AG10803 (cell line): ENCODE results near the gene SIN3B.
"Not testable (repeated sequence)": the region's sequence is repeated elsewhere in the genome, so short reads cannot be mapped to it uniquely, and the experiment has no call there.

ENCODE experiments used
- DNase-seq: peaks from one replicate; pipeline ENCODE4 v3.0.0; 2010; ENCODE audit warnings: low read depth
- H3K4me3 ChIP-seq: 2 replicates; pipeline ENCODE4 v1.5.1; 2011; ENCODE audit warnings: mild to moderate bottlenecking, low read length, control low read depth
- CTCF ChIP-seq: conservative IDR thresholded peaks from 2 replicates; pipeline ENCODE4 v1.5.1; 2011; ENCODE audit warnings: mild to moderate bottlenecking, low read length, control low read depth, inconsistent platforms

SIN3B gene

GRCh38 chr19:16791942-16792341, 37.3 kb upstream of the SIN3B start:
- DNase-seq = no peak
- no peak overlapping the region for H3K4me3 ChIP-seq
- no peak for TF ChIP-seq CTCF

- DNase-seq = no peak
- no peak overlapping the region for H3K4me3 ChIP-seq
- no peak for TF ChIP-seq CTCF
These were observed 34.4 kb upstream of the SIN3B start for GRCh38 chr19:16794456-16795441.

- H3K4me3 ChIP-seq = no peak overlapping the region
- no peak for DNase-seq
- TF ChIP-seq CTCF = no peak
These were observed 33.5 kb upstream of the SIN3B start for GRCh38 chr19:16795731-16796130.

GRCh38 chr19:16797876-16798275, 31.3 kb upstream of the SIN3B start:
- H3K4me3 ChIP-seq = no peak overlapping the region
- DNase-seq = no peak
- TF ChIP-seq CTCF = no peak

- H3K4me3 ChIP-seq, DNase-seq: not testable (repeated sequence)
These were observed 30.9 kb upstream of the SIN3B start for GRCh38 chr19:16798326-16798725.

GRCh38 chr19:16799740-16800139, 29.5 kb upstream of the SIN3B start:
- no peak for TF ChIP-seq CTCF
- H3K4me3 ChIP-seq = no peak overlapping the region
- no peak for DNase-seq

GRCh38 chr19:16801600-16802013, 27.6 kb upstream of the SIN3B start:
- peak; percentile 53 for DNase-seq
- H3K4me3 ChIP-seq = no peak overlapping the region
- TF ChIP-seq CTCF = no peak
